Measurements from ENCODE around the gene TMEM178A. TPM values are rescaled to one million over a fixed set of nuclear protein-coding genes. Genes with fewer than 3 reads are reported as not detected.

Gene TMEM178A
- total and polyA plus RNA-seq, 2 of the 4 experiments (the other 2 are of a cell fraction): 0.18 to 1.8 TPM

DNA sequence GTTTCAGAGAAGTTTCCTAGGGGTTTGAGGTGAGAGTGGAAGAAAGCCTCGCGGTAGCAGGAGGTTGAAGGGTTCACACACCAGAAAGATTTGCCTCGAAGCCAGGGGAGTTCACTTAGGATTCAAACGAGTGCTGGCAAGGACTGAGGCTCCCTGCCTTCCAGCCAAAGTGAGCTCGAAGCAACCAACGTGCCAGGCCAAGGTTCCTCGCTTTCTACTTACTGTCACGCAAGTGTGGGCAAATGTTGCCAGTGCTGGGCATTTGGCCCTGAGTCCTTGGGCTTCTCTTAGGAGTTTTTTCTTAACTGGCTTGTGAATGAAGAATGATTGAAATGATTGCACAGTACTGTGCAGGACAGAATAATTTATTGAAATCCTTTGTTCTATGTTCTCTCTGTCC lies 53.6 kb downstream of the TMEM178A start:
- 85% methylated on average over 7 of the region's 8 CpGs; no CpG with 5 or more reads in 1 of the 2 experiments for WGBS, 2 experiments (ENCODE audit: extremely low coverage in 2 of 2, insufficient read length in 1 of 2)
- POLR2A ChIA-PET (ENCODE audit: unreplicated experiment): no interaction called here
- TF ChIP-seq MAZ (IDR thresholded peaks at IDR 0.05; ENCODE audit: borderline replicate concordance, low read depth, low read length): no peak
- no peak for TF ChIP-seq SMC3 (IDR thresholded peaks at IDR 0.05; ENCODE audit: low read depth, low read length)
- TF ChIP-seq BHLHE40 (IDR thresholded peaks at IDR 0.05; ENCODE audit: low read depth, low read length): no peak
- TF ChIP-seq, protein P1, sequence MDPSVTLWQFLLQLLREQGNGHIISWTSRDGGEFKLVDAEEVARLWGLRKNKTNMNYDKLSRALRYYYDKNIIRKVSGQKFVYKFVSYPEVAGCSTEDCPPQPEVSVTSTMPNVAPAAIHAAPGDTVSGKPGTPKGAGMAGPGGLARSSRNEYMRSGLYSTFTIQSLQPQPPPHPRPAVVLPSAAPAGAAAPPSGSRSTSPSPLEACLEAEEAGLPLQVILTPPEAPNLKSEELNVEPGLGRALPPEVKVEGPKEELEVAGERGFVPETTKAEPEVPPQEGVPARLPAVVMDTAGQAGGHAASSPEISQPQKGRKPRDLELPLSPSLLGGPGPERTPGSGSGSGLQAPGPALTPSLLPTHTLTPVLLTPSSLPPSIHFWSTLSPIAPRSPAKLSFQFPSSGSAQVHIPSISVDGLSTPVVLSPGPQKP (IDR thresholded peaks at IDR 0.05; ENCODE audit: borderline replicate concordance, low read depth, low read length): no peak
- TF ChIP-seq CHD1 (IDR thresholded peaks at IDR 0.05; ENCODE audit: low read depth, low read length): no peak
- no peak overlapping the region for H3K9ac ChIP-seq (ENCODE audit: low read depth, low read length)
- H2BK15ac ChIP-seq (ENCODE audit: low read depth, low read length): no peak overlapping the region
- H3K4me1 ChIP-seq (ENCODE audit: control insufficient read depth, insufficient read depth, low read length): no peaks in the 10 kb centered on the region
- no peaks in the 10 kb centered on the region for H3K27me3 ChIP-seq (ENCODE audit: control insufficient read depth, insufficient read depth, low read length)
- ATAC-seq (ENCODE audit: low read depth) (no peak), DNase-seq (no peak)
- H4K20me1 ChIP-seq (ENCODE audit: insufficient read depth, low read length): no peaks in the 10 kb centered on the region
- no peak overlapping the region for H2AFZ ChIP-seq (replicated peaks; ENCODE audit: low read length, poor library complexity)
- no peak overlapping the region for H3K18ac ChIP-seq (ENCODE audit: low read depth, low read length)
- no peak overlapping the region for H3K56ac ChIP-seq (ENCODE audit: extremely low read depth, insufficient read depth, low read length)
- no peak overlapping the region for H2BK5ac ChIP-seq (ENCODE audit: low read depth, low read length, poor library complexity, severe bottlenecking)
- no peak overlapping the region for H3K23ac ChIP-seq (ENCODE audit: low read depth, low read length)
- dilution Hi-C loops (cut with HindIII; ENCODE audit: low sequenced_read_pairs, unreplicated experiment): no loop called here
- H3K4me2 ChIP-seq (ENCODE audit: low read depth, low read length): no peak overlapping the region
- no peak overlapping the region for H2AK9ac ChIP-seq (replicated peaks; ENCODE audit: low read depth, low read length, poor library complexity)
- H3K79me1 ChIP-seq (ENCODE audit: low read depth in 1 of 2, low read length in 2 of 2): no peaks in the 10 kb centered on the region
- no peak overlapping the region for H3K27ac ChIP-seq (ENCODE audit: insufficient read depth, low read length)
- in situ Hi-C loops (cut with MboI; ENCODE audit: low sequenced_read_pairs): no loop called here
- H3K36me3 ChIP-seq (ENCODE audit: control insufficient read depth, insufficient read depth, low read length): no peaks in the 10 kb centered on the region
- no peak overlapping the region for H4K91ac ChIP-seq (ENCODE audit: insufficient read depth, low read depth, low read length)
- no peak overlapping the region for H2BK120ac ChIP-seq (ENCODE audit: low read depth, low read length)
- H4K8ac ChIP-seq (ENCODE audit: low read depth in 2 of 2, low read length in 2 of 2): no peak overlapping the region
- CTCF ChIA-PET: interaction anchor here (1.3 kb wide), 1 partner anchor 10 kb away, joined by 5 read pairs; no protein-coding TSS in a partner anchor
- H3K4me3 ChIP-seq (ENCODE audit: insufficient read depth, low read depth, low read length): no peak overlapping the region
- no peak overlapping the region for H2AK5ac ChIP-seq (ENCODE audit: low read depth, low read length)
- no TSS peak for BruUV-seq (replicated peaks)
- no peak overlapping the region for H3K4ac ChIP-seq (ENCODE audit: low read depth, low read length)
- H4K5ac ChIP-seq (ENCODE audit: low read depth, low read length): no peak overlapping the region
- no peak overlapping the region for H3K14ac ChIP-seq (replicated peaks; ENCODE audit: low read depth, low read length)
- no peaks in the 10 kb centered on the region for H3K9me3 ChIP-seq (ENCODE audit: control insufficient read depth, insufficient read depth, low read length)
- intact Hi-C loops (cut with micrococcal nuclease): no loop called here
- H3K9me1 ChIP-seq (ENCODE audit: insufficient read depth, low read length): no peaks in the 10 kb centered on the region; the same call in 1 of the 2 replicates
- H2BK20ac ChIP-seq (ENCODE audit: low read depth, low read length): no peak overlapping the region

Measured in IMR-90 (cell line).